Muscle of leg (tissue), 11 donors: ENCODE results near the gene AGAP1. TPM values are rescaled to one million over a fixed set of nuclear protein-coding genes. Genes with fewer than 3 reads are reported as not detected.

Experiments used
- DNase-seq: peaks from one replicate; pipeline ENCODE4 v3.0.0; 2013
- H3K27ac ChIP-seq: one replicate; pipeline ENCODE4 v1.5.1; 2013; ENCODE audit warnings: mild to moderate bottlenecking, low read length, control low read depth
- H3K27me3 ChIP-seq: one replicate; pipeline ENCODE4 v1.6.1; 2013; ENCODE audit warnings: low read length; ENCODE audit not compliant: control insufficient read depth, insufficient read depth
- H3K36me3 ChIP-seq: one replicate; pipeline ENCODE4 v1.6.1; 2013; ENCODE audit warnings: low read length; ENCODE audit not compliant: control insufficient read depth, insufficient read depth
- H3K4me1 ChIP-seq: one replicate; pipeline ENCODE4 v1.6.1; 2013; ENCODE audit warnings: low read length; ENCODE audit not compliant: control insufficient read depth, insufficient read depth
- H3K4me3 ChIP-seq: one replicate; pipeline ENCODE4 v1.5.1; 2013; ENCODE audit warnings: low read length, control low read depth
- H3K9me3 ChIP-seq: replicated peaks from 2 replicates; pipeline ENCODE4 v1.6.1; 2013; ENCODE audit warnings: low read depth, low read length; ENCODE audit not compliant: control insufficient read depth
- WGBS: methylation state at CpG from one replicate; pipeline ENCODE4 v1.1.5; 2013; ENCODE audit warnings: missing lambda C conversion rate; ENCODE audit not compliant: insufficient coverage; 5-methylcytosine and 5-hydroxymethylcytosine counted together
- polyA plus RNA-seq, 8 donors: library from polyadenylated mRNA; unstranded; fragments of 120-200 nt; gene quantifications; one replicate each; pipeline versions ENCODE4 v1.2.1 to v1.2.3, GENCODE V29; 2013; ENCODE audit warnings: inconsistent platforms in 1 of 8, low replicate concordance in 1 of 8; ENCODE audit not compliant: insufficient read length in 8 of 8, insufficient read depth in 1 of 8
- total RNA-seq: library from RNA; stranded (reverse); fragments of 120-200 nt; gene quantifications from one replicate; pipeline ENCODE4 v1.2.4, GENCODE V29; 2013

AGAP1 gene
- total and polyA plus RNA-seq, 9 donors = 19.1 to 32.0 (median 26.8) TPM

DNA sequence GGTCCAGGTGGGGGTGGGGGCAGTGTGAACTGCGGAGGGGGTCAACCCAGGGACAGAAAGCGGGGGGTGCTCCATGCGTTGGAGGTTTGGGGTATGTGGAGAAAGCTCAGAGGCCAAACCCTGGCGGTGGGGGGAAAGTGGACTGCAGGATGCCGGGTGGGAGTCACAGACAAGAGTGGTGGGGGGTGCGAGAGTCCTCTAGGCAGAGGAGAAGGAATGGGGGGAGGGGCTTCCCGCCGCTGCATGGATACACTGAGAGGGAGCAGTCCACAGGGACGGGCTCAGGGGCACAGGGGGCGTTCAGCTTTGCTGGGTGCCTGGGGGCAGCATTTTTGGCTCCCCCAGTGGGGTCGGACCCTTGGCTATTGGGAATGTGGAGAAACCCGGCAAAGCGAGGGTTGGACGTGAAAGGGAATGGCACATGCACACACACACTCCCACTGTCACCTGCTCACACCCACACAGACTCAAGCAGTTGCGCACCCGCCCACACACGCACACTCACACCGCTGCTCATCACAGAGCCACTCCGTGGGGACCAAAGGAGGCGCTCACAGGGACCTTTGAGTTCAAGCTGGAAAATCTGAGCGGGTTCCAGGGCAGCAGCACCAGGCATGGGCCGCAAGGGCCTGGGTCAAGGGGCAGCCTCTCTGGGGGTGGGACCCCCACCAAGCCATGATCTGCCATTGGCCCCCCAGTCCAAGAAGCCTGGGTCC is 666.7 kb downstream of the AGAP1 start:
- Histone ChIP-seq H3K9me3 (no peaks in the 10 kb centered on the region), H3K27me3 (peaks cover 87% of the 10 kb centered on the region), H3K27ac (no peak overlapping the region), H3K4me1 (peaks cover 22% of the 10 kb centered on the region), H3K4me3 (no peak overlapping the region), H3K36me3 (no peaks in the 10 kb centered on the region)
- DNase-seq = no peak
- WGBS = 20% methylated on average over 18 of the region's 22 CpGs

DNA sequence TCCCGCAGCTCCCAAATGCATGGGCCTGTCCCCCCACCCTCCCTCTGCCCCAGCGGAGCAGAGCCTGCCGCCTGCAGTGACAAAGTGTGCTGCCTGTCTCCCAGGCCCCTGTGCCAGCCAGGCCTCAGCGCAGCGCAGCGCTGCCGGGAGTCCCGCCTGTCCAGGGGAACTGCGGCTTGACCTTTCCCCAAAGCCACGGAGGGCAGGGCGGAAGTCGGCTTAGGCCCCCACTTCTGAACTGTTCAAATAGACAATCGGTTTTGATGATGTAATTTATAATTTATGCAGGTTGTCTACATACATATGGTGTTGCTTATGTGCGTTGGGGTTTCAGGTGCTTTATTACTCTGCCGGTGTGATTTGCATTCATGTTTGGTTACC is 667.2 kb downstream of the AGAP1 start:
- H3K9me3 ChIP-seq = no peaks in the 10 kb centered on the region
- H3K4me3 ChIP-seq = no peak overlapping the region
- DNase-seq = no peak
- H3K36me3 ChIP-seq = no peaks in the 10 kb centered on the region
- peaks cover 92% of the 10 kb centered on the region for H3K27me3 ChIP-seq
- WGBS = 36% methylated on average over 10 of the region's 15 CpGs
- peaks cover 25% of the 10 kb centered on the region for H3K4me1 ChIP-seq
- no peak overlapping the region for H3K27ac ChIP-seq

GRCh38 chr2:236161531-236161930 is 667.7 kb downstream of the AGAP1 start:
- no peak for DNase-seq
- Histone ChIP-seq H3K36me3 (no peaks in the 10 kb centered on the region), H3K27ac (no peak overlapping the region), H3K9me3 (no peaks in the 10 kb centered on the region), H3K4me1 (peaks cover 29% of the 10 kb centered on the region), H3K4me3 (no peak overlapping the region), H3K27me3 (peaks cover 96% of the 10 kb centered on the region)
- 57% methylated on average over 12 of the region's 12 CpGs for WGBS

DNA sequence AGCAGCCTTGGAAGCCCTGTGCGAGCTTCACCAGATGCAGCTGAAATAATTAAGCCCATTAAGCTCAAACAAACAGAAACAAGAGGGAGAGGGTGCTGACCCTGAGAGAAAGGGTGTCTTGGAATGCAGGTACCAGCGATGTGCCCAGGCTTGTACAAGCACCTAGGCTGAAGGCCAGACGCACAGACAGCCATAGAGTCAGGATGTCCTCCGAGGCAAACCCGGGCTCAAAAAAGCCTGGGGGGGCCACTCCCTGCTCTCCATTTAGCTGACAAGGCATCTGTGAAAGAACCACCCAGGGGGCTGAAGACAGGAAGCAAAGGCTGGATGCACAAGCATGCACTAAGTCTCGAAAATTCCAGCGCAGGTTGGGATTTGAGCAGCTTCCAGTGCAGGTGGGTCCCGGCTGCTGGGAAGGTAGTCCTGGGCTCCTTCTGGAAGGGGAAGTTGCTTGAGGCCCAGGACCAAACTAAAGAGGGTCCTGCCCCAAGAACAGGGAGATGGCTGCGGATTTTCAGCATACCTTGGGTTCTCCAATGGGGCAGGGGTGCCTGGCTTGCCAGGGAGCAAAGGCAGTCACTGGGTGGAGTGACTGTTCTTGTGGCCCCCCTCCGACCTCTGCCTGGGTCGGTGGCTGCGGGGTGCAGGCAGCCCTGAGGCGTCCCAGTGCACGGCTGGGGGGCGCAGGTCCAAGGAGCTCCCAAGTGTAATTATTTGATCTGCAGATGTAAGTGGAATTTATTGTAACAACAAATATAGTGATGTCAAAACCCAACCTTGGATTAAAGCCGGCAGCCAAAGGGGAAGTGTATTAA is 668.4 kb downstream of the AGAP1 start:
- 49% methylated on average over 9 of the region's 16 CpGs for WGBS
- Histone ChIP-seq H3K36me3 (no peaks in the 10 kb centered on the region), H3K27ac (no peak overlapping the region), H3K4me1 (peaks cover 36% of the 10 kb centered on the region), H3K4me3 (no peak overlapping the region), H3K27me3 (peaks cover 100% of the 10 kb centered on the region), H3K9me3 (no peaks in the 10 kb centered on the region)
- DNase-seq = no peak

DNA sequence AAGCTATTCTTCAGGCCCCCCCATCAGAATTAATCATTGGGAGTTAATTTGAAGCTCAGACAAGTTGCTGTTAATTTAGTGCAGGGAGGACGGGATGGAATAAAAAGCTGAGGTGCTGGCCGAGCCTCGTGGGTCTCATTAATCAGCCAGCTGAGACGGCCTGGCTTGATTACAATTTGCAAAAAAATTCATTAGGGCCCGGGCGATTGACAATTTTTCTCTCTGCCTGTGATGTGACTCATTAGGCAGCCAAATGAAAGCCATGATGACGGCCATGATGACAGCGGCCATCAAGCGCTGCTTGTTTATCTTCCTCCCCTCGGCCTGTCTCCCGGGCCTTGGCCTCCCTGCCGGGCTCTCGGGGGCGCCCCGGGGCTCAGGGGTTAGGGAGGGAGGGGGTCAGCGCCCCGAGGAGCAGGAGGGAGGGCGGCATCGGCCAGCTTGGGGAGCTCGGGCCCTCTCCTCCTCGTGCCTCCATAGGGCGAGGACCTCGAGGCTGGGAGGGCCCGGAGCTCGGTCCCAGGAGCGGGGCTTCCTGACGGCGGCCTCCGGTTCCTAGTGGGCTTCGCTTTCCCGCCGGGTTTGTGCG is 669.1 kb downstream of the AGAP1 start:
- Histone ChIP-seq H3K9me3 (no peaks in the 10 kb centered on the region), H3K4me3 (no peak overlapping the region), H3K27ac (no peak overlapping the region), H3K27me3 (peaks cover 99% of the 10 kb centered on the region), H3K4me1 (peaks cover 36% of the 10 kb centered on the region), H3K36me3 (no peaks in the 10 kb centered on the region)
- no peak for DNase-seq
- 18% methylated on average over 23 of the region's 33 CpGs for WGBS

DNA sequence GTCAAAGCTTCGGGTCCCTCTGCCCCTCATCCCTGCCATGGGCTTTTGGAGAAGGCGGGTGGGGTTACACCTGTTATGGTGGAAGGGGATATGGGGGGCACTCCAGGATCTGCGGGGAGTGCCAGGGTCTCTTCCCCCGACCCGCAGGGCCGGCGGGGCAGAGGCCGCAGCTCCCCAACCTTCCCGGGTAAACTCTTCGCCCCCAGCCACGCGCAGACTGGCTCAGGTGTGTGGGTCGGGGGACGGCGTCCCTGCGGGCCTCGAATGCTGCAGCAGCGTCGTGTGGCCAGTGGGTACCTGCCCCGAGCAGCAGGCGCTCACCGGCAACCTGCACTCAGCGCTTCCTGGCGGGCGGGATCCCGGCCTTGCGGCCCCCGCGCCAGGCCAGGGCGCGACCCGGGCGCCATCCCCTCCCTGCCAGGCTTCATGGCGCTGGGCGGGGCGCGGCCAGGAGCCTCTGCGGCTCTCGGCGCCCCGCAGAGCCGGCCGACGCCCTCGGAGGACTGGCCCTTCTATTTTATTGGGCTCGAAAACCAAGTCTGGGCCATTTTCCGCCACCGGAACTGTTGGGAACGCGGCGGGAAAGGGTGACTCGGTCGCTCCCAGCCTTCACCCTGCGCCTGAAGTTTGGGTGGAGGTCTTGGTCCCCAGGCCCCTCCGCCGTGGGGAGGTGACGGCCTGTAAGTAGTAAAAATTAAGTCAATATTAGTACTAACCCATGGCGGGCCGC is 669.8 kb downstream of the AGAP1 start:
- H3K4me3 ChIP-seq = peak overlapping the region; percentile 37
- no peaks in the 10 kb centered on the region for H3K36me3 ChIP-seq
- H3K27ac ChIP-seq = no peak overlapping the region
- no peaks in the 10 kb centered on the region for H3K9me3 ChIP-seq
- DNase-seq = no peak
- peaks cover 38% of the 10 kb centered on the region for H3K4me1 ChIP-seq
- WGBS = 5% methylated on average over 42 of the region's 59 CpGs
- peaks cover 98% of the 10 kb centered on the region for H3K27me3 ChIP-seq

DNA sequence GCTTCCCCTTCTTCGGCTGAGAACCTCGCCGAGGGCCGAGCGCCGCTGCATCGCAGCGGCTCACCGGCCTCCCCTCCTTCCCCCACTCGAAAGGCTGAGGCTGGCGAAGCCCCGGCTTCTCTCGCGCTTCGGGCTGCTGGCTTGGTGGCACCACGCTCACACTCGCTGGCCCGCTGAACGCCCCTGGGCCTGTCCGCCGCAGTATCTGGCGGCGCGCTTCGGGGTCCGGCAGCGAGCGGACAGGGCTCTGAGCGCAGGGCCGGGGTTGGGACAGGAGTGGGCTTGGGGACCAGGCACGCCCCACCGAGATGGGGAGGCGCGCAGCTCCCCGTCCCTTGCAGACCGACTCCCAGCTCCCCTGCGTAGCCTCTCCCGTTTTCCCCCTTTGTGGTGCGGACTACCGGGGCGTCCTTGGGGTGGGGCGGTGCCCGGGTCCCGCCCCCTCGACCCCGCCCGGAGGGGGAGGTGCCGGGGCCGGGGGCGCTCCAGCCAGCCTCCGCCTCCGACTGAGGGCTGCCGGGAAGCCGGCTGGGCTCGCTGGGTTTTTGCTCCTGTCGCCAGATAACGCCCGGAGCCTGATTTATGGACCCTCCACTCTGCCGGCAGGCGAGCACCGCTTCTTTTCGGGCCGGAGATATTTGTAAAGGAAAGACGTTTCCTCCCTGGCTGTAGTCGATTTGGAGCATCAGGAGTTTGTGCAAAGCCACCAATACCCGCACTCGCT is 670.5 kb downstream of the AGAP1 start:
- Histone ChIP-seq H3K36me3 (no peaks in the 10 kb centered on the region), H3K4me3 (peak overlapping the region; percentile 37), H3K9me3 (no peaks in the 10 kb centered on the region), H3K27me3 (peaks cover 98% of the 10 kb centered on the region), H3K27ac (no peak overlapping the region), H3K4me1 (peaks cover 35% of the 10 kb centered on the region)
- under 1% methylated on average over 61 of the region's 67 CpGs for WGBS
- DNase-seq = no peak

GRCh38 chr2:236164925-236165841 is 671.3 kb downstream of the AGAP1 start:
- DNase-seq = no peak
- WGBS = 6% methylated on average over 6 of the region's 18 CpGs
- peak overlapping the region; percentile 10 for H3K4me3 ChIP-seq

More at GRCh38 chr2:236164925-236165841, 671.3 kb downstream of the AGAP1 start:
- H3K4me1 ChIP-seq = peaks cover 41% of the 10 kb centered on the region
- H3K27ac ChIP-seq = no peak overlapping the region
- peaks cover 98% of the 10 kb centered on the region for H3K27me3 ChIP-seq
- H3K9me3 ChIP-seq = no peaks in the 10 kb centered on the region
- H3K36me3 ChIP-seq = no peaks in the 10 kb centered on the region
